Left forelimb (tissue), 1 donor: ENCODE data around the gene GZMM.

Source experiments
- DNase-seq: peaks from one replicate; pipeline ENCODE4 v3.0.0-alpha.2; 2018; ENCODE audit warnings: low spot score

GZMM gene

DNA sequence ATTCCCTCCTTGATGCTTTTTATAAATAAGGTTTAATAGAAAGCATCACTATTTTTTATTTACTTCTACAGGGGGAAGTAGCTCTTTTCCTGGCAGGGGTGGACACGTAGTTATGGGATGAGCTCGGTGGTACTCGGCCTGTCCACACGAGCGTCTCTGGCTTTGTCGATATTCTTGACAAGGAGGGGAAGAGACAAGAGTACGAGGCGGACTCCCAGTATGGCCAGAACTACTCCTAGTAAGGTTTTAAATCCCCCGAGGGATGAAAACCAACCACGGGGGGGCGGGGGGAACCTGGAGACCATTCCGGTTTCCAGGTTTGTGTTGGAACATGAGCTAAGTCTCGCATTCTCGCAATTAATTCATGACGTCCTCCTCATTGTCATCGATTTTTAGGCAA is 23.0 kb downstream of the GZMM start:
- DNase-seq, result no peak

- no peak for DNase-seq
Observed at GRCh38 chr19:567296-567900, 23.5 kb downstream of the GZMM start.

GRCh38 chr19:570251-570686 is 26.4 kb downstream of the GZMM start:
- no peak for DNase-seq

DNA sequence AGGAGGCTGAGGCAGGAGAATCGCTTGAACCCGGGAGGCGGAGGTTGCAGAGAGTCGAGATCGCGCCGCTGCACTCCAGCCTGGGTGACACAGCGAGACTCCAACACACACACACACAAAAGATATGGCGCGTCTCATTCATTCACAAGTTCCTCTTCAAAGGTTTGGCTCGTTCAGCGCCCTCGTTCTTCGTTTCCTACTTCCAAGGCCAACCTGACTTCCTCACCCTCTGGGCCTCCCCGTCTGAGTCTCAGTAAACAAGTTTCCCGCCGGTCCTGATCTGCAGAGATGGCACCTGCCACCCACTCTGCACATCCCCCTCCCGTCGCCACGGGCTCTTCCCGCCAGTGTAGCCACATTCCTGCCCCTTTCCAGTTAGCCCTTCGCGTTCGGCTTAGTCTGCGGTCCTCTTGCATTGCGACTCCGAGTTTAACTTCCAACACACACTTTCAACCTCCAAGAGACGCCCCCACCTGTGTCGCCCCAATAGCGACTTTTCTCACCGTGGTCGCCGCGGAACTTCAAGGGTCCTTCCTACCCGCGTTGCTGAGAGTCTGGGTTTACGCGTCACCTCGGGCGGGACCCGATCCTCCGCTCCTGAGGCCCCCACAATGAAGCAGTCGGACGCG is 27.2 kb downstream of the GZMM start:
- no peak for DNase-seq

- DNase-seq, result no peak
Observed at GRCh38 chr19:571566-571974, 27.7 kb downstream of the GZMM start.

DNA sequence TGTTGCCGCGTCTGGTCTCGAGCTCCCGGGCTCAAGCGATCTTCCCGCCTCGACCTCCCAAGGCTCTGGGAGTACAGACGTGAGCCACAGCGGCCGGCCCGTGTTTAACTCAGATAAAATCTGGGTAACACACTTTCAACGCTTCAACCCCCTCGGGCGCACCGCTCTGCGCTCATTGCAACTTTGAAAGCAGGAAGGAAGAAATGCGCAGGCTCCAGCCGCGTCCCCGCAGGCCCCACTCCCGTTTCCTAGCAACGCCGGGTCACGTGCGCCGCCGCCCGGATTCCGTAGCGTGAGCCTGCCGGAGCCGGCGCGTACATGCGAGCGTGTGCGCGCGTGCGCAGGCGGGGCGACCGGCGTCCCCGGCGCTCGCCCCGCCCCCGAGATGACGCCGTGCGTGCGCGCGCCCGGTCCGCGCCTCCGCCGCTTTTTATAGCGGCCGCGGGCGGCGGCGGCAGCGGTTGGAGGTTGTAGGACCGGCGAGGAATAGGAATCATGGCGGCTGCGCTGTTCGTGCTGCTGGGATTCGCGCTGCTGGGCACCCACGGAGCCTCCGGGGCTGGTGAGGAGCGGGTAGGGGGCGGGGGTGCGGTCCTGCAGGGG is 28.4 kb downstream of the GZMM start, which contains the start of gene BSG:
TSS of gene BSG (plus strand) at position 457 of the 603 bp plus-strand sequence. CDS start at position 496, 39 bp downstream.
- peak; percentile 99 for DNase-seq

- no peak for DNase-seq
Observed at GRCh38 chr19:572743-573518, 29.1 kb downstream of the GZMM start.

DNA sequence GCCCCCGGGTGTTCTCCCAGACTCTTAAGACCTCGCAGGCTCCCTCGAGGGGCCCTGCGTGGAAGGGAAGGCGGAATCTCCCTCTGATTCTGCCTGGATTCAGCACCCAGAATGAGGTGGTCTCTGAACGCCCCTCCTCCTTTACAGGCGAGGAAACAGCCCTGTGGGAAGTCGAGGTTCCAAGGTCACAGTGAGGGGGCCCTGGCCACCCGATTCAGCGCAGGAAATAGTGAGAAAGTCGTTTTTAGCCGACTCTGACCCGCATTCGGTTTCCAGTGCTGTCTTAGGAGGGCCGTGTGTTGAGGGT is 29.6 kb downstream of the GZMM start:
- no peak for DNase-seq

DNA sequence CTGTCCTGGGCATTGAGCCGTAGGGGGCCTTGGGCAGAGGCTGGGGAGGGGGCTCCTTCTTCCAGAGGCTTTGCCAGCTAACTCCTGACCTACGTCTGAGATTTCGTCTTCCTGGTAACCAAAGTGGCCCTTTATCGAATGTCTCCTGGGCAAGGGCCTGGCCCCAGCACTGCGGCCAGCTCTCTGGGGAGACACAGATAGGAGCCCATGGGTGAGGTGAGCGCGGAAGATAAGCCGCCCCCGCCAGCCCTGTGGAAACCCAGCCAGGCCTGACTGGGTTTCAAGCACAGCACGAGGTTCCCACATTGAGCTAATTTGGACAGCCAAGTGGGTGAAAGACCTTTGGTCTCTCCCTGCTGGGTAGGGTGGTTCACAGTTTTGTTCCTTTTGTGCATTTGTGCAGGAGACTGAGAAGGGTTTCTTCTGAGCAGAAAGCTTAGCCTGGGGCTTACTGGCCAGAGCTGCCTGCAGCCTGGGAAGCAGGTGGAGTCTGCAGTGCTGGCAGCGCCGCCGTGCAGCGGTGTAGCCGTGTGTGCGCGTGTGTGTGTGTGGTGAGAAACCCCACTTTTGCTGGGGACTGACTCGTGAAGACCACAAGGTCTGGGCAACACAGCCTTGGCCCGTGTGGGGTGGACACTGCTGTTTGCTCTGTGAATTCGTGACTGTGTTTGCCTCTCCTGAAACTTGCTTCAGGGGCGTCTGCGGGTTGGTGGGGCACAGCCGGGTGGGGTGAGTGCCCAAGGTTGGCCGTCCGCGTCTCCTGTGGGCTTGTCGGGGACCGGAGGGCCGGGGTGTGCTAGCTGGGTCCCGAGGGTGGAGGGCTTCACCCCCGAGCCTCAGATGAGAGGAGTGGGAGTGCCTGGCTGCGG is 31.0 kb downstream of the GZMM start:
- DNase-seq, result no peak

DNA sequence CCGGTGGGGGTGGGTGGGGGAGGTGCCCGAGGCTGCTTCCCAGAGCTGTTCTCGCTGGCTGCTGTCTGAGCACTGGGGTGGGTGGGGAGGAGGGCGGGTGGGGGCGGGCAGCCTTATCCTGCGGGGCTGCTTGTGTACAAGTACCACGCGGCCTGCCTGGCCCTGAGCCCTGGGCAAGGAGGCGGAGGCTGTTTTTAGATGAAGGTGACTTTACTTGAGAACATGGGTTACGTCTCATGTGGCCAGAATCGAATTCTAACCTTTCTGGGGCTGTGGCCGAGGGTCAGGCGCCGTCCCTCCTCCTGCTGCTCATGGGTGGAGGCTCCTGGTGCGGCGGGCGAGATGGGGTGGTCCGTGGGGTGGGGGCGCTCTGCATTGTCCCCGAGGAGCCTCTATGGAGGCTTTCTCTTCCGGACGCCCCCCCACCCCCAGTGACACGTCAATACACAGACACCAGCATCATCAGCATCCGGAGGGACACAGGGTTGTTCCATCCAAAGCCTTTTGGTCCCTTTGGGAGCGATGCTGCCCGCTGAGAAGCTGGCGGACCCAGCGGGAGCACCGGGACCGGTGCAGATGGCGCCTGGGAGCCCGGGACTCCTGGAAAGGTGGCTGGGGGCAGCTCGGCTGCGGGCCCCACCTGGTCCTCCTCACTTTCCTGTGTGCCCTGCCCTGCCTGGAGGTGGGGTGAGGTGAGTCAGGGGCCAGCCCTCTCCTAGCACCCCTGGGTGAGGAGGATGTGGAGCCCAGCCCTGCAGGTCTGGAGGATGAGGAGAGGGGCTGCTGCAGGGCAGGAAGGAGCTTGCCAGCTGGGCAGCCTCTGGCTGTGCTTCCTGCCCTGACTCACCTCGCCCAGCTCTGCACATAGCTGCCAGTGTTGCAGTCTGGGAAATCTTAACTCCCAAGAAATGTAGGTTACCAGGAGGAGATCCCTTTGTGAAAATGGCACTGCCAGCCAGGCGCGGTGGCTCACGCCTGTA is 32.0 kb downstream of the GZMM start:
- no peak for DNase-seq

DNA sequence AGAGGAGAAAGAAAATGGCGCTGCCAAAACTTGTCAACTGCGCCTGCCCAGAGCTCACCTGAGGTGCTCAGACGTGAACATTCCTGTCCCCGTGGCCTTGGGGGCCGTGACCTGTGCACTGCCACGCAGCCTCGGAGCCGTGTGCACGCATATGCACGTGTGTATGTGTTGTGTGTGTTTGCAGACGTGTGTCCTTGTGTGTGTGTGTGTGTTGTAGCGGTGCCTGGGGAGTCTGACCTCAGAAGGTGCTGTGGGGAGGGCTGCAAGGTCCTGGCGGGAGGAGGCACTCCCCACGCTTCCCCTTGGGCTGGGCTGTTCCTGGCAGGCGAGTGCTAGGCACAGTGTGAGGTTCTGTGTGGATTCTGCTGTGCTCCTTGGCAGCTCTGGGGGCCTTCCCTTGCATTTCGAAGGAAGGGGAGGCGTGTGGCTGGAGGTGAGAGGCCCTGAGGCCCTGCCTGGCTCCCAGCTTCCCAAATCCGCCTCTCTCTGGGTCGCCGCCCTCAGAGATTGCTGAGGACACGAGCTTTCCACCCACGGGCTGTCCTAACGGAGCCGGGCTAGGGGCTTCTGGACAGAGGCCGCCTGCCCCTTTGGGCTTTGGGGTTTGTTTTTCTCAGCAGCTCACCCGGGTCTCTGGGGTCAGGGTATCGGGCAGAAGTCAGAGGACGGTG is 33.0 kb downstream of the GZMM start:
- no peak for DNase-seq

GRCh38 chr19:577439-578392 is 33.9 kb downstream of the GZMM start:
- DNase-seq, result no peak

DNA sequence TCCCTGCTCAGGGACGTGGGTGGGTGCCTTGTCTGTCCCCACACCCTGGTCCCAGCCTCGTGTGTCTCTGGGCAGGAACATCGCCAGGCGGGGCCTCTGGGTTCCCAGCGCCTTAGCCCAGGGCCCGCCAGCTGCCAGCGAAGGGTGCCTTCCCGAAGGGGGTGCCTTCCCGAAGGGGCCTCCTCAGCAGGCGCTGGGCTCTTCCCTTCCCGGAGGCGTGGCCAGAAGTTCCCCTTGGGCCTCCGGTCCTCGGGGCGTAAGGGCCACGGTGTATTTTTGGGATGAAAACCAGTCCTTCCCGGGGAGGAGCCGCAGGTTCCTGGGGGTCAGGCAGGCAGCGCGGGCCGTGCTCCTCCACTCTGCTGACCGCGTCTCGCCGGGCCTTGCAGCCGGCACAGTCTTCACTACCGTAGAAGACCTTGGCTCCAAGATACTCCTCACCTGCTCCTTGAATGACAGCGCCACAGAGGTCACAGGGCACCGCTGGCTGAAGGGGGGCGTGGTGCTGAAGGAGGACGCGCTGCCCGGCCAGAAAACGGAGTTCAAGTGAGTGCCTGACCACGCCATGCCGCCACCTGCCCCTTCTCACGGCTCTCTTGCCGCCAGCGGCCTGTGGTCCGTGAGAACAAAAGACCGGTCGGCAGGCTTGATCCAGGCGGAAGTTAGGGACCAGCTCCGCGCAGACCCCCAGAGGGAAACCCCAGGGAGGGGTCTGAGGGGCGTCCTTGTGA is 35.4 kb downstream of the GZMM start:
- DNase-seq, result no peak

DNA sequence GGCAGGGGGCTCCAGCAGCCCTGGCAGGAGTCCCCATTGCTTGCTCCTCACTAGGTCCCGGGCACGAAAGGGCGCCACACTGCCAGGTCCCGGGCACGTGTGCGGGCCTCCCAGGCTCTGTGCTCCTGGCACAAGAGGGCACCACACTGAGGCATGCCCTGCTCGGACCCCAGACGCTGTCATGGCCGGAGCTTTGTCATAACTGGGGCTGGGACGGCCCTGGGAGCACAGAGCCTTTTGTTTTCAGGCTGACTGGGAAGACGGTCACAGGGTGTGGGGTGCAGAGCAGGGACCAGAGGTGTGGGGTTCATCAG is 35.9 kb downstream of the GZMM start:
- no peak for DNase-seq

DNA sequence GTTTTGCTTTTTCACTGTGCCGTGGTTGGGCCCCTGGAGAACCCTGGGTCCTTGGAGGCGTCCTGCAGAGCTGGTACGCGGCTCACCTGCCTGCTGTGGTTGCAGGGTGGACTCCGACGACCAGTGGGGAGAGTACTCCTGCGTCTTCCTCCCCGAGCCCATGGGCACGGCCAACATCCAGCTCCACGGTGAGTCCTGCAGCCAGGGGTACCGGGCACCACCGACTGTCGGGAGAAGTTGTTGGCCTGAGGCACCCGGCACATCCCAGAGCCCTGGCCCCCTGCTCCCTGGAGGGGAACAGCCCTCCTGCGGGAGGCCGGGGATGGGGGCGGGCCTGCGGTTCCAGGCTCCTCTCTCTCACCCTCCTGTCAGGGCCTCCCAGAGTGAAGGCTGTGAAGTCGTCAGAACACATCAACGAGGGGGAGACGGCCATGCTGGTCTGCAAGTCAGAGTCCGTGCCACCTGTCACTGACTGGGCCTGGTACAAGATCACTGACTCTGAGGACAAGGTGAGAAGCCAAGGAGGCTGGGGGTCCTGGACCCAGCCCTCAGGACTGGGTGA is 36.5 kb downstream of the GZMM start:
- DNase-seq, result no peak

- no peak for DNase-seq
Observed at GRCh38 chr19:581399-582111, 37.7 kb downstream of the GZMM start.

GRCh38 chr19:582497-583197 is 38.8 kb downstream of the GZMM start:
- no peak for DNase-seq
